Fibroblast of pulmonary artery (primary cell): ENCODE data around the gene DLGAP1.
A peak's percentile ranks its signal among the peaks of the same experiment; 100 is the strongest.

Source experiments
- DNase-seq: peaks from one replicate; pipeline ENCODE4 v3.0.0-alpha.2; 2010; ENCODE audit warnings: low read depth
- H3K4me3 ChIP-seq: replicated peaks from 2 replicates; pipeline ENCODE4 v1.5.1; 2011; ENCODE audit warnings: low read depth, mild to moderate bottlenecking, control low read depth, low read length, moderate library complexity
- TF ChIP-seq, protein P1 (sequence below): IDR thresholded peaks from 2 replicates; pipeline ENCODE4 v1.5.1; 2011; ENCODE audit warnings: mild to moderate bottlenecking, control low read depth, low read length, inconsistent platforms; ENCODE audit errors: missing control alignments

DLGAP1 gene

DNA sequence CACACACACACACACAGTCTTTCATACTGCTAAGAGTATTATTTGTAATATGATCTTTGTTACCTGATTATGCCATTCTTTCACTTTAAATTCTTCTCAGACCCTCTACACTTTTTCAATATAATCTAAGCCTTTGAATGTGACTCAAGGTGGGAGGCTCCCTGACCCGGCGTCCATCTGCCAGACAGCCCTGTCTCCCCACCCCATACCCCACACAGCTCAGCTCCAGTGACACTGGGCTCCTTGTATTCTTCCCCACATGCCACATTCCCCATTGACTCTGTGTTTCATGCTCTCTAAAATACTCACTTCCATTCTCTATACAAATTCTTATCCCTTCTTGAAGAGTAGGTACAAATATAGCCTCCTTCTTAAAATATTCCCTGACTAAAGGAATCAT lies 563.0 kb downstream of the DLGAP1 start:
- no peak for DNase-seq
- TF ChIP-seq, protein P1, sequence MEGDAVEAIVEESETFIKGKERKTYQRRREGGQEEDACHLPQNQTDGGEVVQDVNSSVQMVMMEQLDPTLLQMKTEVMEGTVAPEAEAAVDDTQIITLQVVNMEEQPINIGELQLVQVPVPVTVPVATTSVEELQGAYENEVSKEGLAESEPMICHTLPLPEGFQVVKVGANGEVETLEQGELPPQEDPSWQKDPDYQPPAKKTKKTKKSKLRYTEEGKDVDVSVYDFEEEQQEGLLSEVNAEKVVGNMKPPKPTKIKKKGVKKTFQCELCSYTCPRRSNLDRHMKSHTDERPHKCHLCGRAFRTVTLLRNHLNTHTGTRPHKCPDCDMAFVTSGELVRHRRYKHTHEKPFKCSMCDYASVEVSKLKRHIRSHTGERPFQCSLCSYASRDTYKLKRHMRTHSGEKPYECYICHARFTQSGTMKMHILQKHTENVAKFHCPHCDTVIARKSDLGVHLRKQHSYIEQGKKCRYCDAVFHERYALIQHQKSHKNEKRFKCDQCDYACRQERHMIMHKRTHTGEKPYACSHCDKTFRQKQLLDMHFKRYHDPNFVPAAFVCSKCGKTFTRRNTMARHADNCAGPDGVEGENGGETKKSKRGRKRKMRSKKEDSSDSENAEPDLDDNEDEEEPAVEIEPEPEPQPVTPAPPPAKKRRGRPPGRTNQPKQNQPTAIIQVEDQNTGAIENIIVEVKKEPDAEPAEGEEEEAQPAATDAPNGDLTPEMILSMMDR = no peak
- no peak overlapping the region for H3K4me3 ChIP-seq

DNA sequence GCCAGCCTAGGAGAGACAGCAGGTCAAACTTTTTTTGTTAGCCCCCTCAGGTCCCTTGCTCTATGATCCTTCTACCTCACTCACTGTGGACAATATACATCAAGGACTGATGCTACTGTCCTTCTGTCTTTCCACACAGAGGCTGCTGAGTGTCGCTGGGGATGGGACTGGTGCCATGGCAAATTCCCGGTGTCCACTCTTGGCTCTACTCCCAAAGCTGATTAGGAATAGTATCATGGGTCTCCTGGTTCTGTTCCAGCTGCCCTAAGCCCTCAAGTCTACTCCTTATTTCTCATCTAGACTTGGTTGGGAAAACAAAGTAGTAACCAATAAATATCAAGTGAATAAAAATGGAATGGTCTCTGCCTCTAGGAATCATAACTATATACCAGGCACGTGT lies 563.9 kb downstream of the DLGAP1 start:
- TF ChIP-seq, protein P1 = no peak
- DNase-seq = no peak
- no peak overlapping the region for H3K4me3 ChIP-seq

DNA sequence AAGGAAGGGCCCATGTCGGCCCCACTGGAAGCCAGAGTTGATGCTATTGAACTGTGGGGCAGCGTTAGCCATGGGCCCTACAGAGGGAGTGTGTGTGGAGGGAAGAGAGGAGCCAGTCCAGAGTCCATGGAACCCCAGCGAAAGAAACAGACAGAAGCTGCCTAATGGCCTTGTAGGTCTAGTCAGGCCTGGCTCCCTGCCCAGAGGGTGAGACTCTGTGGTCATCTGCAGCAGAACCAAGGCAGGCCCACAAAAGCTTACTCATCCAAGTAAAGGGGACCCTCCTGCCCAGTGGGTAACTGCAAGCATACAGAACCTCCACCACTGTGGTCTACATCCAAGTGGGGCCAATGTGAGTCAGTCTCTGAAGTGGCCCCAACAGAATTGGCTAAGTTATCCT lies 565.3 kb downstream of the DLGAP1 start:
- H3K4me3 ChIP-seq = no peak overlapping the region
- DNase-seq = peak; percentile 25
- TF ChIP-seq, protein P1 = no peak

DNA sequence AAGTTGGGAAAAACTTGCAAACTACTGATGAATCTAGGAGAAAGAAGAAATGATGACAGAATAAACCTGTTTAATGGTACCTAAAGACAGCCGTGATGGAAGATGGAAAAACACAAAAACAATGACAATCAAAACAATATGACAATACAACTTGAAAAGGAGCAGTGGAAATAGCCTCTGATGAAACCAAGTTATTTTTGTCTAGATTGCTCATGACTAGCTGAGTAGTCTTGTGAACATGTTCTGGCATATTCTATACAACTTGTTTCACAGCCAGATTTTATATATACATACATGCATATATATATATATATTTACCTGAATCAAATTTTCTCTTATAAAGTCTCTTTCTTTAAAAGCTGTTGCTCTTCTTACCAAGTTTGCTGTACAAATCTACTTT lies 566.0 kb downstream of the DLGAP1 start:
- H3K4me3 ChIP-seq = no peak overlapping the region
- TF ChIP-seq, protein P1 = no peak
- DNase-seq = no peak

DNA sequence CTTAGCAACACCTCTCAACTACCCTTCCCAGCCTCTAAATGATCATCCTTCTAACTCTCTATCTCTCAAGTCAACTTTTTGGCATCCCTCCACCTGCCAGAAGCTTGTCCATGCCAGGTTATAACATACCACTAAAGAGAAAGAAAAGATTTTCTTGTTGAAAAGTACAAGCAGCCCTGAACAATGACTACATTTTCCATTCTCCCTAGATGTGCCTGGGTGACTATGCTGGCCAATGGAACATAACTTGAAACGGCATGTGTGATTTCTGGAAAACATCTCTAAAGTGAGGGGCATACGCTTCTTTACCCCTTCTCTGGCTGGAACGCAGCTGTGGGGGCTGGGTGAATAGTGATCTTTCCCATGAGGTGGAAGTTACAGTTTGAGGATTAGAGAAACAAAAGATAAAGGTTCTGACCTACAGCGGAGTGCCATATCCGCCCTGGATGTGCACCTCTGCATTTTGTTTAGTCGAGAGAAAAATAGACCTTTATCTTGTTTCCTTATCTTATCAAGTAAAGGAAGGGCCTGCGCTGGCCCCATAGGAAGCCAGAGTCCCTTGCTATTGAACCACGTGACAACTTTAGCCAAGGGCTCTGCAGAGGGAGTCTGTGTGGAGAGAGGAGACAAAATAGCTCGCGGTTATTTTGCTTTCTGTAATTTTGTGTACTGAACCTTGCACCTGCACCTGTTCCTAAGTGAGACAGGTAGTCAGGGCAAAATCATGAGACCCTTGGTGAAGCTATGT lies 568.4 kb downstream of the DLGAP1 start:
- DNase-seq = no peak
- TF ChIP-seq, protein P1 = no peak
- H3K4me3 ChIP-seq = no peak overlapping the region

DNA sequence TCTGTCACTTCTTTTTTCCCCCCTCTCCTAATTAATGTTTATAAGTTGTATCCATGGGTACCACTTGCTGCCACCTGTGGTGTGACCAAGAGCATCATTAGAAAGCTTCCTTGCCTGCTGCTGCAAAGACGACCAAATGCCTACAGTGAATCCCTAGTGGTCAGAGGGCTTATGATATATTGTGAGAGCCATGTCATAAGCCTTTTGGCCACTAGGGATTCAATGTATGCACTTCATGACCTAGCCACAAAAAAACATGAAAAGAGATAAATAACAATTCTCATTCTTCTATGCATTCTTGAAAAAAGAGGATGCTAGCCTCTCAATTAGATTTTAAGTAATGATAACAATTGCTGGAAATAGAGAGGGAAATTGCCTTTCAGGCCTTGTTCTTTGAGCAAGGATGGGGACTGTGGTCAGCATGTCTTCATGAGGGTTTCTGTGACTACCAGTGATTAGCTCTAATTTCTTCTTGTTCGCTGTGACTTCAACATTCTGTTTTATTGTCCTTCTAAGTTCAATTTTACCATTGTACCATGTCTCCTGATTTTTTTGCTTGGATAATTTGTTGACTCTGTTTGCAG lies 569.8 kb downstream of the DLGAP1 start:
- H3K4me3 ChIP-seq = no peak overlapping the region
- TF ChIP-seq, protein P1 = peak; percentile 22
- DNase-seq = no peak

DNA sequence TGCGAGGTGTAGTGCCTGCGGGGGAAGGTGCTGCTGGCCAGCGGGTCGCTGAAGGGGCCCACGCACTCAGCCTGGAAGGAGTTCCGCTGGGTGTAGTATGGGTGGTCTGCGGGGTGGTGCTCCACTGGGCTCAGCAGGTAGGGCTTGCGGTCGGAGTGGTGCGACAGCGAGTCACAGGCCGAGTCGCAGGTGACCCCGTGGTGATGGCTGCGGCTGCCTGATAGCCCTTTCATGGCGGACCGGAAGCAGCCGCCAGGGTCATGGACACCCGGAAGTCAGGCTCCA lies 575.3 kb downstream of the DLGAP1 start:
- H3K4me3 ChIP-seq = no peak overlapping the region
- DNase-seq = no peak
- TF ChIP-seq, protein P1 = no peak
